ENCODE results near the gene SORCS2.

The SORCS2 gene

GRCh38 chr4:7464259-7464655 lies 271.9 kb downstream of the SORCS2 start:
- no peak for DNase-seq

GRCh38 chr4:7465017-7465416 lies 272.7 kb downstream of the SORCS2 start:
- no peak for DNase-seq

- no peak for DNase-seq
Measured at GRCh38 chr4:7466215-7466614, 273.9 kb downstream of the SORCS2 start.

- DNase-seq = no peak
Measured at GRCh38 chr4:7466904-7467303, 274.6 kb downstream of the SORCS2 start.

GRCh38 chr4:7467471-7467870 lies 275.1 kb downstream of the SORCS2 start:
- DNase-seq = no peak

GRCh38 chr4:7469023-7469422 lies 276.7 kb downstream of the SORCS2 start:
- DNase-seq = no peak

GRCh38 chr4:7470111-7470510 lies 277.8 kb downstream of the SORCS2 start:
- no peak for DNase-seq

- DNase-seq = no peak
Measured at GRCh38 chr4:7470522-7471128, 278.3 kb downstream of the SORCS2 start.

GRCh38 chr4:7472442-7473013 lies 280.2 kb downstream of the SORCS2 start:
- DNase-seq = no peak

- DNase-seq = no peak
Measured at GRCh38 chr4:7473081-7473480, 280.7 kb downstream of the SORCS2 start.

GRCh38 chr4:7474320-7474719 lies 282.0 kb downstream of the SORCS2 start:
- DNase-seq = no peak

GRCh38 chr4:7475207-7475606 lies 282.9 kb downstream of the SORCS2 start:
- DNase-seq = no peak

- no peak for DNase-seq
Measured at GRCh38 chr4:7476820-7477219, 284.5 kb downstream of the SORCS2 start.

GRCh38 chr4:7477695-7478094 lies 285.4 kb downstream of the SORCS2 start:
- no peak for DNase-seq

GRCh38 chr4:7478665-7479064 lies 286.3 kb downstream of the SORCS2 start:
- DNase-seq = no peak

GRCh38 chr4:7480423-7480822 lies 288.1 kb downstream of the SORCS2 start:
- DNase-seq = no peak

GRCh38 chr4:7481227-7481626 lies 288.9 kb downstream of the SORCS2 start:
- no peak for DNase-seq

- no peak for DNase-seq
Measured at GRCh38 chr4:7485096-7485495, 292.8 kb downstream of the SORCS2 start.

- no peak for DNase-seq
Measured at GRCh38 chr4:7486101-7486500, 293.8 kb downstream of the SORCS2 start.

GRCh38 chr4:7487502-7487901 lies 295.2 kb downstream of the SORCS2 start:
- no peak for DNase-seq

GRCh38 chr4:7487998-7488671 lies 295.8 kb downstream of the SORCS2 start:
- no peak for DNase-seq

- no peak for DNase-seq
Measured at GRCh38 chr4:7491915-7492314, 299.6 kb downstream of the SORCS2 start.

- no peak for DNase-seq
Measured at GRCh38 chr4:7498446-7499200, 306.3 kb downstream of the SORCS2 start.

GRCh38 chr4:7499661-7500060 lies 307.3 kb downstream of the SORCS2 start:
- no peak for DNase-seq
